ENCODE measurements around the gene IFITM1. TPM values are rescaled to one million over a fixed set of nuclear protein-coding genes. Genes with fewer than 3 reads are reported as not detected.
A peak's percentile ranks its signal among the peaks of the same experiment; 100 is the strongest.
"Not testable (repeated sequence)": the region's sequence is repeated elsewhere in the genome, so short reads cannot be mapped to it uniquely, and the experiment has no call there.

IFITM1 gene
- polyA plus RNA-seq, 10 donors = 10.0 to 33.2 (median 15.9) TPM

GRCh38 chr11:306645-307371, 7.0 kb upstream of the IFITM1 start:
- no peak for DNase-seq

- DNase-seq = peak; percentile 78 to 83 (median 81)
Observed at GRCh38 chr11:307766-308708, 5.8 kb upstream of the IFITM1 start, which contains the start of gene IFITM2. IFITM2 (plus strand) TSS chr11:307816; CDS start chr11:308193, 377 bp downstream.

GRCh38 chr11:308740-309665, 4.8 kb upstream of the IFITM1 start:
- not testable (repeated sequence) for DNase-seq

- not testable (repeated sequence) for DNase-seq
Observed at GRCh38 chr11:309979-310572, 3.8 kb upstream of the IFITM1 start.

- not testable (repeated sequence) for DNase-seq
Observed at GRCh38 chr11:311013-311748, 2.7 kb upstream of the IFITM1 start.

- DNase-seq = no peak
Observed at GRCh38 chr11:312092-312816, 1.6 kb upstream of the IFITM1 start.

GRCh38 chr11:313304-313786, 495 bp upstream of the IFITM1 start:
- DNase-seq = no peak

- not testable (repeated sequence) for DNase-seq
Observed at GRCh38 chr11:314554-314875, 675 bp downstream of the IFITM1 start.

- DNase-seq = no peak
Observed at GRCh38 chr11:315051-315481, 1.2 kb downstream of the IFITM1 start.

- DNase-seq = no peak
Observed at GRCh38 chr11:315516-315994, 1.7 kb downstream of the IFITM1 start.

GRCh38 chr11:316031-316701, 2.3 kb downstream of the IFITM1 start:
- DNase-seq = no peak

- no peak for DNase-seq
Observed at GRCh38 chr11:316891-317301, 3.1 kb downstream of the IFITM1 start.

GRCh38 chr11:317668-318404, 4.0 kb downstream of the IFITM1 start:
- not testable (repeated sequence) for DNase-seq

- not testable (repeated sequence) for DNase-seq
Observed at GRCh38 chr11:318405-319120, 4.7 kb downstream of the IFITM1 start.

- peak in 1 of 3 donors; percentile 58 for DNase-seq
Observed at GRCh38 chr11:319121-319887, 5.5 kb downstream of the IFITM1 start.

GRCh38 chr11:319888-320273, 6.0 kb downstream of the IFITM1 start:
- peak in 1 of 3 donors; percentile 54 for DNase-seq

- DNase-seq = no peak
Observed at GRCh38 chr11:324156-324555, 10.3 kb downstream of the IFITM1 start.
